ENCODE results near the gene KTN1.

KTN1 gene

DNA sequence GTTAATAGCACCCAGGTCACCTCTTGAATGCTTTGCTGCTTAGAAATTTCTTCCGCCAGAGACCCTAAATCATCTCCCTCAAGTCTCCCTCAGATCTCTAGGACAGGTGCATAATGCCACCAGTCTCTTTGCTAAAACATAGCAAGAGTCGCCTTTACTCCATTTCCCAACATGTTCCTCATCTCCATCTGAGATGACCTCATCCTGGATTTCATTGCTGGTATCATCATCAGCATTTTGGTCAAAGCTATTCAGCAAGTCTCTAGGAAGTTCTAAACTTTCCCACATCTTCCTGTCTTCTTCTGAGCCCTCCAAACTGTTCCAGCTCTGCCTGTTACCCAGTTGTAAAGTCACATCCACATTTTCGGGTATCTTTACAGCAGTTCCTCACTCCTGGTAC is 41.0 kb downstream of the KTN1 start:
- Histone ChIP-seq H3K27me3 (ENCODE audit: insufficient read depth, poor library complexity, severe bottlenecking) (no peaks in the 10 kb centered on the region), H3K4me3 (replicated peaks; ENCODE audit: insufficient read depth, low read length) (no peak overlapping the region), H3K27ac (replicated peaks) (no peak overlapping the region)
- DNase-seq (ENCODE audit: low read depth in 1 of 2, low spot score in 1 of 2) = no peak
- no peak for TF ChIP-seq REST (IDR thresholded peaks at IDR 0.05; ENCODE audit: insufficient replicate concordance, low read depth)
- no peak for TF ChIP-seq CTCF (IDR thresholded peaks at IDR 0.05; ENCODE audit: insufficient read depth, low read length)
- TF ChIP-seq POLR2AphosphoS5 (IDR thresholded peaks at IDR 0.05; ENCODE audit: low read depth) = no peak
- no peak for TF ChIP-seq GABPA (IDR thresholded peaks at IDR 0.05; ENCODE audit: low read depth)
- TF ChIP-seq SPI1 (IDR thresholded peaks at IDR 0.05; ENCODE audit: borderline replicate concordance, low read depth) = no peak

GRCh38 chr14:55621391-55621790 is 41.4 kb downstream of the KTN1 start:
- no peak for DNase-seq (ENCODE audit: low read depth in 1 of 2, low spot score in 1 of 2)
- Histone ChIP-seq H3K27ac (replicated peaks) (no peak overlapping the region), H3K27me3 (ENCODE audit: insufficient read depth, poor library complexity, severe bottlenecking) (no peaks in the 10 kb centered on the region), H3K4me3 (replicated peaks; ENCODE audit: insufficient read depth, low read length) (no peak overlapping the region)
- TF ChIP-seq GABPA (IDR thresholded peaks at IDR 0.05; ENCODE audit: low read depth) = no peak
- TF ChIP-seq POLR2AphosphoS5 (IDR thresholded peaks at IDR 0.05; ENCODE audit: low read depth) = no peak
- TF ChIP-seq CTCF (IDR thresholded peaks at IDR 0.05; ENCODE audit: insufficient read depth, low read length) = no peak
- TF ChIP-seq REST (IDR thresholded peaks at IDR 0.05; ENCODE audit: insufficient replicate concordance, low read depth) = no peak

- no peak for DNase-seq (ENCODE audit: low read depth in 1 of 2, low spot score in 1 of 2)
- H3K27ac ChIP-seq (replicated peaks) = no peak overlapping the region
- no peak overlapping the region for H3K4me3 ChIP-seq (replicated peaks; ENCODE audit: insufficient read depth, low read length)
- H3K27me3 ChIP-seq (ENCODE audit: insufficient read depth, poor library complexity, severe bottlenecking) = no peaks in the 10 kb centered on the region
- TF ChIP-seq REST (IDR thresholded peaks at IDR 0.05; ENCODE audit: insufficient replicate concordance, low read depth) = no peak
- no peak for TF ChIP-seq POLR2AphosphoS5 (IDR thresholded peaks at IDR 0.05; ENCODE audit: low read depth)
- no peak for TF ChIP-seq CTCF (IDR thresholded peaks at IDR 0.05; ENCODE audit: insufficient read depth, low read length)
- TF ChIP-seq GABPA (IDR thresholded peaks at IDR 0.05; ENCODE audit: low read depth) = no peak
- no peak for TF ChIP-seq SPI1 (IDR thresholded peaks at IDR 0.05; ENCODE audit: borderline replicate concordance, low read depth)
Observed at GRCh38 chr14:55624913-55625312, 44.9 kb downstream of the KTN1 start.
